GM18867 (cell line): Measurements from ENCODE around the gene TRAP1.
"Not testable (repeated sequence)": the region's sequence is repeated elsewhere in the genome, so short reads cannot be mapped to it uniquely, and the experiment has no call there.

Source experiments
- ATAC-seq: cut with Tn5 transposase; IDR thresholded peaks from one replicate; pipeline ENCODE4 v1.9.1; 2021; ENCODE audit warnings: mild to moderate bottlenecking, moderate library complexity; ENCODE audit not compliant: unreplicated experiment

The TRAP1 gene

GRCh38 chr16:3618769-3619141, 98.6 kb downstream of the TRAP1 start:
- no peak for ATAC-seq

DNA sequence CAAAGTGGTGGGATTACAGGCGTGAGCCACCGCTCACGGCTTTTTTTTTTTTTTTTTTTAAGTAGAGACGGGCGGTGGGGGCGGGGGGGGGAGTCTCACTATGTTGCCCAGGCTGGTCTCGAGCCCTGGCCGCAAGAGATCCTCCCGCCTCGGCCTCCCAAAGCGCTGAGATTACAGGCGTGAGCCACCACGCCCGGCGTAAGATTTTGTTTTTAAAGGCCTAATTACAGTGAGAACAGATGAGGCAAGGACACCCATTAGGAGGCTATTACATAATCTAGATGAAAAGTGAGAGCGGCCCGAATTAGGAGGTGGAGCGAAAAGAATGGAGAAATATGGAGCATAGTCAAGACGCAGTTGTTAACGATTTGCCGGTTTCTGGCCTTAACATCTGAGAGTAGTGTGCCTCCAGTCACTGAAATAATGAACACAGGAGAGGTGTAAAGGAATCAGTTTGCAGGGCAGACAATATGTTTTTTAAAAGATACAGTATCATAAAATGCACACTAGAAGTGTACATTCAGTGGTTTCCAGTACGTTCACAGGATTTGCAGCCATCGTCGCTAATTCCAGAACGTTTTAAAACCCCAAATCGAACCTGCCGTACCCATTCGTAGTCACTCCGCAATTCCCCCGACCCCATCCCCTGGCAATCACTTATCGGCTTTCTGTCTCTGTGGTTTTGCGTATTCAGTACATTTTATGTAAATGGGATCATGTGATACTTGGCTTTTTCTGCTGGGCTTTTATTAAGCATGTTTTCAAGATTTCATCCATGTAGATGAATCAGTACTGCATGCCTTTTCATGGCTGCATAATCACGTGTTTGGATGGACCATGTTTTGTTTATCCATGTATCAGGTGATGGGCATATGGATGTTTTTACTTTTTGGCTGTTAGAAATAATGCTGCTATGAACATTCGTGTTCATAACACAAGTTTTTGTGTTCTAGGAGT, 104.5 kb downstream of the TRAP1 start:
- ATAC-seq: no peak

GRCh38 chr16:3611146-3611975, 106.0 kb downstream of the TRAP1 start, which contains the start of gene SLX4:
TSS of gene SLX4 (minus strand) at chr16:3611606. CDS start at chr16:3608964, 2,642 bp downstream.
- peak; percentile 80 for ATAC-seq

DNA sequence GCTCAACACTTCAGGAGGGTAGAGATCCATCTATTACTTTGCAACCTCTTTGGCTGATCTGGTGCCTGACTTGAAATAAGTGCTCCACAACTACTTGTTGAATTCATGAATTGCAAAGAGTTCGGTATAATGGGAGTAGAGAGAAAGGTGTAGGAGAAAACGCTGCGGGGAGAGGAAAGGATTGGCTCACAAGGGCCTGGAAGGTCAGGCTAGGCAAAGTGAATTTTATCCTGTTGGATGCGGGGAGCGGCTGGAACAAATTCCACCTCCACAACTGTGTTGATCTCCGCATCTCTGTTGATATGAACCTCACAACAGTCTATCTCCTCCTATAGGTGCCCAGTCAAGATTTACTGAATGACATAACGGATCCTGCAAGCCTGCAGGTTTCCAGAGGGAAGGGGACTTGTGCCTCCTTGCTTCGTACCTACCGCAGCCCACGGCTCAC, 106.6 kb downstream of the TRAP1 start:
- no peak for ATAC-seq

GRCh38 chr16:3609895-3610697, 107.2 kb downstream of the TRAP1 start:
- ATAC-seq: no peak

DNA sequence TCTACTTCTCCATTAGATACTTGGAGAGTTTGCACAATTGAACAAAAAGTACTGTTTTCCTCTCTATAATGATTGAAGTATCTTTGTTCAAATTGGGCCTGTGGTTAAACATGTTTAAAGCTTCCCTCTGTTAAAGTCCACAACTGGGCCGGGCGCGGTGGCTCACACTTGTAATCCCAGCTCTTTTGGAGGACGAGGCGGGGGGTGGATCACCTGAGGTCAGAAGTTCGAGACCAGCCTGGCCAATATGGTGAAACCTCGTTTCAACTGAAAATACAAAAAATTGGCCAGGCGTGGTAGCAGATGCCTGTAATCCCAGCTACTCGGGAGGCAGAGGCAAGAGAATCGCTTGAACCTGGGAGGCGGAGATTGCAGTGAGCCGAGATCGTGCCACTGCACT, 108.3 kb downstream of the TRAP1 start:
- ATAC-seq: not testable (repeated sequence)

DNA sequence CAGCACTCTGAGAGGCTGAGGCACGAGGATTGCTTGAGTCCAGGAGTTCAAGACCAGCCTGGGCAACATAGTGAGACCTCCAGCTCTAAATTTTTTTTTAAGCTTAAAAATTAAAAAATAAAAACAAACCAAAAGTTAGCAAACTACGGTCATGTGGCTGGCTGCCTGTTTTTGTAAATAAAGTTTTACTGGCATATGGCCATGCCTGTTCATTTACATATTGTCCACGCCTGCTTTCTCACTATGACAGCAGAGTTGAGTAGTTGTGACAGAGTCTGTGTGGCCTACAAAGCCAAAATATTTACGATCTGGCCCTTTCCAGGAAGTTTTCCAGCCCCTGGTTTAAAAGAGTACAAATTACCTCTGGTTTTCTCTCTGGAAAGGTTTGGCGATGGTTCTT, 109.3 kb downstream of the TRAP1 start:
- ATAC-seq: no peak
